ENCODE results near the gene TMEM232.

Gene TMEM232

DNA sequence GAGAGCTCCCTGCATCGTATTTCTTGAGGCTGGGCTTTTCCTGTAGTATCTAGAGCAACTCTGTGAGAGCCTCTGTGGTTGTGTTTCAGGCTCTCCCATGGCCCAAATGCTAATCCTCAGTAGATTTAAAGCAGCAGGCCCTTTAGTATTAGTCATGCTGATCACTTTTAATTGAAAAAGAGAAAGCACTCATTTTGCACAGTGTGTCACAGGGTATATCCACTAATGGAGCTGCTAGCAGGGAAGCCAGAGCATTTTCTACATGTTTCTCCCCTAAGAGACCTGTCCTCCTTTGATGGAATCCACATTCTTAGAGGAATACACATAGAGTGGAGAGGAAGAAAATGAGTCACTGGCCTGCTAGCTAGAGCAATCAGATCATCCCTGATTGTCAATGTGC lies 348.5 kb downstream of the TMEM232 start:
- no peak for DNase-seq

DNA sequence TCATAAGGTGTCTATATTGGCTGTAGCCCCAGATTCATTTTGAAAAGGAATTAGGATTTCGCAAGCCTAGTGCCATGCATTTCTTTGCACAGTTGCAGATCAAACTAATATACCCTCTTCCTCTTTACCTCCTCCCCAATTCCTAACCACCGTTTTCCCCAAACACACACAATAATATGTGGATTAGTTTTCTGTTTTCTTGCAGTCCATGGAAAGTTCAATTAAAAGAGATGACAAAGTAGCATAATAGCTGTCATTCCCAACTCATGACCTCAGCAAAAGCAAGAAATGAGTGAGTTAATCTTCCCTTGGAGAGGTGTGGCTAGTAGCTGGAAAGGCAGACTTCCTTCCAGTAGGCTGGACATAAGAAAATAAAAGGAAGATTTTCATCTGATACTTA lies 349.1 kb downstream of the TMEM232 start:
- DNase-seq, result no peak

DNA sequence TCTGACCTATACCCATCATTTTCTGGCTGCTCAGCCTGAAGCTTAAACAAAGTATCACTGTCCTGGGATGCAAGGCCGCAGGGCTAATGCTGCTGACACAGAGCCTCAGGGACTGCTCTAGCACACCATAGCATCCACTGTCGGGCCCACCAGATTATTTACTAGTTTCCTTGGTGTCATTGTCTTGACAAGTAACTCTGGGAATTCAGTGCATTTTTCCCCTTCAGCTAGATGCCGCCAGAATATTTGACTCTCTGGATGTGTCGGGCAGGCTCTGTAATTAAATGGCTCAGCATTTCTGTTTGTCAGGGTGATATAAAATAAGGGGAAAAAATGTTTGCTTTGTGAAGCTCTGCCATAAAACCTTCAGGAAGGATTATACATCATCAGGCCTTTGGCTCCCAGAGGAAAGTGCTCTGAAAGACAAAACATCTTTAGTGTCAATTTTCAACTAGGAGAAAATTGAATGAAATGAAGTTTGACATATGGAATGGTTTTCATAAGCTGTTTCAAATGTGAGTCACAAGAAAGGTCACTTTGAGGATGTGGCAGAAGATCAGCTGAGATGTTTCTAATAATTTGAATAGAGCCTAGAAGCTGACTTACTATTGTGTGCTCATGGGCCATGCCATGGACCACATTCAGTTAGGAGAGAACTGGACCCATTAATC lies 350.1 kb downstream of the TMEM232 start:
- no peak for DNase-seq

DNA sequence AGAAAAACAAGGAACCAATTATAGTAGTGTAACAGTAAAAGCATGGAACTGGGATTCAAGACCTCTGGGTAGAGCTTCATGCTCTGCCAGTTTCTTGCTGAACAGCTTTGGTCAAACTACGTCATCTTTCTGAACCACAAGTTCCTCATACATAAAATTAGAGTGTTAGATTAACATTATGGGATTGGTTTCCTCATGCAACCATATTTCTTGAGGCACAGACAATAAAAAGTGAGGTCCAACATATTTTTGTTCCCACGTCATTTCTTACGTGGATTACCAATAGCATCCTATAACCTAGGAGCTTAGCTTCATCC lies 354.8 kb downstream of the TMEM232 start:
- no peak for DNase-seq

DNA sequence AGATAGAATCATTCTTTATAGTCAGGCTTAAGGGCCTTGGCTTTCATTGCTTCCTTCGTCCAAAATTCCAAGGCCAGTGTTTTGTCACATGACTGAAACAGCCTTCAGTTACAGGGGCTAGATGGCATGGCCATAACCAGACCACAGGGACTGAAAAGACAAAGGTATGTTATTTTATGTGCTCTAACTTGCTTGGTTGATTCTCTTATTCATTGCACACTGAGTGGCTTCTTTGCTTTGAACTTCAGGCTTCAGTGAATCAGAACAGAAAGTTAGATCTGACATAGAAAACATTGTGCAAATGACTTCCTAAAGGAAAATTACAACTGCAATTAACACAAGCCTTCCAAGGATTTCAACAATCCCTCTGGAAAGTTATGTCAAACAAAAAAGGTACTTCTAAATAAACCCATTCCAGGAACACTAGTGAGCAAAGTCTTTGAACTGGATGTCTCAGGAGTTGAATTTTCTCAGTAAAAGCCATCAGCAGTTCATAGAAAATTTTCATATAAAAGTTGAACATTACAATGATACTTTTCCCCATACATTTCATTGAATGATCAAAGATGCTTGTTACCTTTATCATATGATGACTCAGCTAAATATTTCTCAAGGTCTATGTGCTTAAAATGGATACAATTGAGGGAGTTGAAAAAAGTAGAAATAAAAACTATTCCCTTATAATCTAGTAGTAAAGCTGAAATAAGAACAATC lies 355.3 kb downstream of the TMEM232 start:
- DNase-seq, result no peak

Measured in RPMI8226 (cell line).